Peyer's patch (tissue), 4 donors: ENCODE results near the gene MSN. TPM values are rescaled to one million over a fixed set of nuclear protein-coding genes. Genes with fewer than 3 reads are reported as not detected.
"Not testable (repeated sequence)": the region's sequence is repeated elsewhere in the genome, so short reads cannot be mapped to it uniquely, and the experiment has no call there.

Experiments used
- DNase-seq, 3 donors: peaks; one replicate each; pipeline ENCODE4 v3.0.0-alpha.2; 2017 to 2019
- H3K27ac ChIP-seq, 4 donors: fragments of 200-600 bp; sonication (generic); one replicate each; pipeline ENCODE4 v1.5.1; 2016 to 2019
- H3K27me3 ChIP-seq, 2 donors: fragments of 200-600 bp; sonication (generic); one replicate each; pipeline ENCODE4 v1.5.1; 2019
- H3K36me3 ChIP-seq, 3 donors: fragments of 200-600 bp; sonication (generic); one replicate each; pipeline ENCODE4 v1.5.1; 2016 to 2019
- H3K4me1 ChIP-seq, 4 donors: fragments of 200-600 bp; sonication (generic); one replicate each; pipeline ENCODE4 v1.5.1; 2016 to 2019
- H3K4me3 ChIP-seq, 4 donors: fragments of 200-600 bp; sonication (generic); 1 replicate in 3 of 4; 2 replicates in 1 of 4; pipeline ENCODE4 v1.5.1; 2016 to 2019; ENCODE audit warnings: mild to moderate bottlenecking in 1 of 4
- H3K9me3 ChIP-seq, 4 donors: fragments of 200-600 bp; sonication (generic); one replicate each; pipeline ENCODE4 v1.5.1; 2016 to 2019; ENCODE audit warnings: mild to moderate bottlenecking in 1 of 4
- CTCF ChIP-seq, 6 experiments: fragments of 450-650 bp in 4 of 6; fragments of 200-600 bp in 2 of 6; sonication (generic) in 1 of 6; IDR thresholded peaks; one replicate each; pipeline ENCODE4 v1.5.1; 2017 to 2019; ENCODE audit warnings: antibody characterized with exemption in 6 of 6, mild to moderate bottlenecking in 3 of 6, moderate library complexity in 1 of 6
- POLR2A ChIP-seq, 2 donors: fragments of 450-650 bp; IDR thresholded peaks; one replicate each; pipeline ENCODE4 v1.5.1; 2017; ENCODE audit warnings: antibody characterized with exemption in 2 of 2, mild to moderate bottlenecking in 2 of 2, moderate library complexity in 2 of 2
- total RNA-seq, 4 donors: library from RNA; depleted of rRNA; stranded (reverse); fragments of >200 nt; gene quantifications; one replicate each; pipeline ENCODE4 v1.1.0, GENCODE V29; 2016

The MSN gene
- total RNA-seq, 4 donors from 2014 or later: 22.4 to 126 (median 33.4) TPM

DNA sequence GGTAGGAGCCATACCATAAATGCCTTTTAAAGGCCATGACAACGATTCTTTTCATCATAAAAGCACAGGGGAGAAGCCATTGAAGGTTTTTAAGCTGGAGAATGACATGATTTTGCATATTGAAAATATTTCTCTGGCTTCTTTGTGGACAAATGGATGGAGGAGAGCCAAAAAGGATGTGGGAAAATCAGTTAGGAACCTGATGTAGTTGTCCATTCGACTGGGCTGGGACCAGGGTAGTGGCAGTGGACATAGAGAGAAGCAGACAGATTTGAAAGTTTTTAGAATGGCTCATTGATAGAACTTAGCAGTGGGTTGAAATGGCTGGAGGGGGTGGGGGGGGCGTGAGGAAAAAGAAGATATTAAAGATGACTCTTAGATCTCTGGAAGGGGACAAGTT lies 19.7 kb upstream of the MSN start:
- no peak for TF ChIP-seq CTCF (IDR thresholded peaks at IDR 0.05)
- TF ChIP-seq POLR2A (IDR thresholded peaks at IDR 0.05): no peak
- Histone ChIP-seq H3K36me3 (no peaks in the 10 kb centered on the region), H3K4me3 (no peak overlapping the region), H3K9me3 (no peaks in the 10 kb centered on the region), H3K27me3 (no peaks in the 10 kb centered on the region), H3K27ac (no peak overlapping the region), H3K4me1 (no peaks in the 10 kb centered on the region)
- DNase-seq: no peak

DNA sequence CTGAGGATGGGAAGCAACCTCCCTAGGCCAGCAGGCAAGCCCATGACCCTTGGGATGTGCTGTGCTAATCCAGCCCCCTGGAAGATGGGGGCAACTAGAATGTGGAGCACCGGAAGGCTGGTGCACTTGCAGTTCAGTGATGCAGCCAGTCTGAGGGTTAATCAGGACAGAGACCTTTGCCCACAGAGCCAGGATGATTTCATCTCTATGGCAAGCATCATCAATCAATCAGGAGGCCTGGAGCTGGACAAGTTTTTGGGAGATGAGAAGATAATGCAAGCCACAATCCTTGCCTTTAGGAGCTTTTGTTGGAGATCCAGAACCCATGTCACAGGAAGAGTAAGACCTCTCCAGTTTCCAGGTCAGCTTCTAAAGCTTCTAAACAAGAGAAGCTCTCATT lies 15.4 kb upstream of the MSN start:
- Histone ChIP-seq H3K36me3 (no peaks in the 10 kb centered on the region), H3K4me1 (no peaks in the 10 kb centered on the region), H3K27me3 (no peaks in the 10 kb centered on the region), H3K4me3 (no peak overlapping the region), H3K9me3 (no peaks in the 10 kb centered on the region), H3K27ac (no peak overlapping the region)
- no peak for DNase-seq
- no peak for TF ChIP-seq POLR2A (IDR thresholded peaks at IDR 0.05)

DNA sequence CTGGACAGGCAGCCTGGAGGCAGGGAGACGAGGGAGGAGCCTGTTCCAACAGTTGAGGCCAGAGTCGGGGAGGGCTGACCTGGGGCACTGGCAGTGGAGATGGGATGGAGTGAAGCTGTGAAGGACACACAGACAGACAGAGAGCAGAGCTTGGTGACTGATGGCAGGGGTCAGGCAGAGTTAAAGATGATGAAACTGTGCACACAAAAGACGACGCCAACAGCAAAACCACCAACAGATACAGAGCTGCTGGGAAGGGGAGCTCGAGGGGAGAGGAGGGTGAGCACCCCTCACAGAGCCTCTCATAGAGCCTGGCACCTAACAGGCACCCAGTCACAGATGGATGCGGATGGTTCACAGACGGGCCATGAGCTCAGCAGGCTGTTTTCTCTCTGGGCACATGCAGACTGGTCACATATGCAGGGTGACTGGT lies 10.4 kb upstream of the MSN start:
- H3K36me3 ChIP-seq, H3K4me3 ChIP-seq, DNase-seq, H3K27me3 ChIP-seq, H3K4me1 ChIP-seq, H3K9me3 ChIP-seq: not testable (repeated sequence)
- peak overlapping the region in 2 of 4 donors; percentile 26 to 42 for H3K27ac ChIP-seq

DNA sequence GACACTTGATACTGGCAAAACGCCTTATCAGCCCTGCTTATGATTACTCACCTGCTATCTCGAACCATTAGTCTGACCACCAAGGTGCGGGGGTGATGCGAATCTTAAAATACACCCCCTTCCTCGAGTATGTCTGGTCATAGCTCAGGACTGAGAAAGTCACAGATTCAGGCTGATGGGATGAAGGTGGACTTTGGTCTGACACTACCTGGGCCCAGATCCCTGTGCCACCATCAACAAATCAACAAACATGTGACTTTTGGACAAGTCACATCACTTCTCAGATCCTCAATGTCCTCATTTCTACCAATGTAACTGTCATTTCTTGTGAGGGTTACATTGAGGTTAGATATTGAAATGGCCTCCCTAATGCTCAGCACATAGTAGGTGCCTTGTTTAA lies 9.8 kb upstream of the MSN start:
- Histone ChIP-seq H3K4me1 (no peaks in the 10 kb centered on the region), H3K36me3 (no peaks in the 10 kb centered on the region), H3K9me3 (no peaks in the 10 kb centered on the region), H3K27ac (no peak overlapping the region), H3K27me3 (no peaks in the 10 kb centered on the region), H3K4me3 (no peak overlapping the region)
- no peak for TF ChIP-seq POLR2A (IDR thresholded peaks at IDR 0.05)
- TF ChIP-seq CTCF (IDR thresholded peaks at IDR 0.05): no peak
- no peak for DNase-seq

DNA sequence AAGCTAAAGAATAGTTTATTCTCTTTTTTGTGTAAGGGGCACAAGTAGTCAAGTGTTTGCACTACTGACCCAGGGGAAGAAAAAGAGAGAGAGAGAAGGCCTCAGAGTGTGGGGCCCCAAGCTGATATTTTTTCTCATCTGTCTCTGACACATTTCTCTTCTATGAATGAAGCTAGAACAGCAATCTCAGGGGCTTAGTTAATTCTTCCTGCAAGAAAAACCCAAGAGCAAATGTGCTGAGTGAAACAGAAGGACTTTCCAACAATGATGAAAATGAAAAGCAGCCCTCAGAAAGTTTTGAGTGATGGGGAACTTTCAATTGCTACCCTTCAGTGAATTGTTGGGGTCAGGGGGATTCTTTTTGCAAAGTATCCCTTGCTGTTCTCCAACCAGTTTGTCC lies 9.2 kb upstream of the MSN start:
- H3K9me3 ChIP-seq: no peaks in the 10 kb centered on the region
- no peaks in the 10 kb centered on the region for H3K27me3 ChIP-seq
- no peaks in the 10 kb centered on the region for H3K36me3 ChIP-seq
- no peak overlapping the region for H3K4me3 ChIP-seq
- no peak overlapping the region for H3K27ac ChIP-seq
- no peaks in the 10 kb centered on the region for H3K4me1 ChIP-seq
- TF ChIP-seq POLR2A (IDR thresholded peaks at IDR 0.05): no peak
- TF ChIP-seq CTCF (IDR thresholded peaks at IDR 0.05): no peak
- no peak for DNase-seq

DNA sequence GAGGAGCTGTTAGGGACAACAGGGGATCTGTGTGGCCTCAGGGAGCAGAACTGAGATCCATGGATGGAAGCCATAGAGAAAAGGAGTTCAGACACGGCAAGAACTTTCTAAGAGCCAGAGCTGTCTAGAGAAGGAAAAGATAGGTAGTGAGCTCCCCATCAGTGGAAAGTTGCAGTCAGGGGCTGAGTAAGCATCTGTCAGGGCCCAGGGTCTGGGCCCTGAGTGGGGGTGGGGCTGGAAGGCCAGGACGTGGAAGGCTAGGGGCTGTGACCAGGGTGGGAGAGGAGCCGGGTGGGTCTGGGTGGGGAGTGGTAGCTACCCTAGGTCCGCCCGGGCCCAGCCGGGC lies 324 bp upstream of the MSN start:
- Histone ChIP-seq H3K36me3 (no peaks in the 10 kb centered on the region), H3K27me3 (no peaks in the 10 kb centered on the region), H3K9me3 (no peaks in the 10 kb centered on the region), H3K27ac (peak overlapping the region; percentile 89 to 92 (median 92)), H3K4me1 (peaks cover 0 to 9% (median 0%) of the 10 kb centered on the region in 4 donors), H3K4me3 (peak overlapping the region; percentile 29 to 69 (median 65))
- DNase-seq: no peak
- TF ChIP-seq POLR2A (IDR thresholded peaks at IDR 0.05) (no peak), CTCF (IDR thresholded peaks at IDR 0.05) (no peak)
